Liver (tissue), 9 donors: ENCODE results near the gene CDH23. TPM values are rescaled to one million over a fixed set of nuclear protein-coding genes. Genes with fewer than 3 reads are reported as not detected.

Experiments
- DNase-seq: peaks from one replicate; pipeline ENCODE4 v3.0.0-alpha.2; 2017; ENCODE audit warnings: low spot score
- H3K27ac ChIP-seq, 2 donors: one replicate each; pipeline ENCODE4 v1.7.0; 2013; ENCODE audit warnings: inconsistent platforms in 2 of 2, low read length in 2 of 2, control low read depth in 1 of 2, low read depth in 1 of 2, mild to moderate bottlenecking in 1 of 2
- H3K27me3 ChIP-seq, 4 donors: one replicate each; pipeline versions ENCODE4 v1.6.1 to v1.7.0; 2013; ENCODE audit warnings: low read length in 3 of 4, inconsistent platforms in 1 of 4, mild to moderate bottlenecking in 1 of 4, moderate library complexity in 1 of 4; ENCODE audit not compliant: control insufficient read depth in 4 of 4, insufficient read depth in 4 of 4
- H3K36me3 ChIP-seq, 4 donors: one replicate each; pipeline versions ENCODE4 v1.6.1 to v1.7.0; 2013; ENCODE audit warnings: low read length in 3 of 4, mild to moderate bottlenecking in 3 of 4, low read depth in 1 of 4, moderate library complexity in 1 of 4; ENCODE audit not compliant: control insufficient read depth in 4 of 4, insufficient read depth in 3 of 4
- H3K4me1 ChIP-seq, 4 donors: one replicate each; pipeline versions ENCODE4 v1.6.1 to v1.7.0; 2013; ENCODE audit warnings: low read length in 3 of 4, mild to moderate bottlenecking in 3 of 4, moderate library complexity in 1 of 4; ENCODE audit not compliant: control insufficient read depth in 4 of 4, insufficient read depth in 4 of 4
- H3K4me3 ChIP-seq, 3 donors: one replicate each; pipeline versions ENCODE4 v1.6.1 to v1.7.0; 2013; ENCODE audit warnings: low read length in 3 of 3, control low read depth in 1 of 3, low read depth in 1 of 3, mild to moderate bottlenecking in 1 of 3
- H3K9ac ChIP-seq, 2 donors: one replicate each; pipeline ENCODE4 v1.7.0; 2013; ENCODE audit warnings: low read length in 2 of 2, mild to moderate bottlenecking in 2 of 2, moderate library complexity in 2 of 2, control low read depth in 1 of 2, low read depth in 1 of 2
- H3K9me3 ChIP-seq, 4 donors: one replicate each; pipeline versions ENCODE4 v1.6.1 to v1.7.0; 2013; ENCODE audit warnings: low read length in 3 of 4; ENCODE audit not compliant: control insufficient read depth in 4 of 4
- EGR1 ChIP-seq, 2 donors: IDR thresholded peaks; 2 replicates each; pipeline ENCODE4 v1.6.1; 2016 to 2018; ENCODE audit warnings: antibody characterized with exemption in 2 of 2, low read depth in 2 of 2
- FOXA1 ChIP-seq: IDR thresholded peaks from 2 replicates; pipeline ENCODE4 v1.6.1; 2016; ENCODE audit warnings: antibody characterized with exemption
- GABPA ChIP-seq, 2 donors: IDR thresholded peaks in 1 of 2; conservative IDR thresholded peaks in 1 of 2; 2 replicates each; pipeline ENCODE4 v1.6.1; 2016; ENCODE audit warnings: antibody characterized with exemption in 2 of 2, mild to moderate bottlenecking in 1 of 2, moderate library complexity in 1 of 2
- HNF4A ChIP-seq, 2 donors: conservative IDR thresholded peaks; 2 replicates each; pipeline ENCODE4 v1.6.1; 2016; ENCODE audit warnings: antibody characterized with exemption in 2 of 2, mild to moderate bottlenecking in 2 of 2
- HNF4G ChIP-seq: IDR thresholded peaks from 2 replicates; pipeline ENCODE4 v1.6.1; 2016; ENCODE audit warnings: antibody characterized with exemption
- JUND ChIP-seq, 2 donors: IDR thresholded peaks; 2 replicates each; pipeline ENCODE4 v1.6.1; 2016; ENCODE audit warnings: antibody characterized with exemption in 2 of 2
- NR2F2 ChIP-seq: IDR thresholded peaks from 2 replicates; pipeline ENCODE4 v1.6.1; 2016; ENCODE audit warnings: antibody characterized with exemption
- REST ChIP-seq: IDR thresholded peaks from 2 replicates; pipeline ENCODE4 v1.6.1; 2016; ENCODE audit warnings: antibody characterized with exemption, mild to moderate bottlenecking
- RXRA ChIP-seq, 2 donors: IDR thresholded peaks; 2 replicates each; pipeline ENCODE4 v1.6.1; 2017 to 2018; ENCODE audit warnings: antibody characterized with exemption in 2 of 2, mild to moderate bottlenecking in 1 of 2
- SP1 ChIP-seq: IDR thresholded peaks from 2 replicates; pipeline ENCODE4 v1.6.1; 2018; ENCODE audit warnings: antibody characterized with exemption, mild to moderate bottlenecking
- TAF1 ChIP-seq: conservative IDR thresholded peaks from 2 replicates; pipeline ENCODE4 v1.6.1; 2016; ENCODE audit warnings: antibody characterized with exemption, mild to moderate bottlenecking
- WGBS: extraction: QIAGEN DNeasy Blood & Tissue Kit; methylation state at CpG from one replicate; pipeline ENCODE4 v1.1.7; 2013; 5-methylcytosine and 5-hydroxymethylcytosine counted together
- polyA plus RNA-seq, 2 donors: library from polyadenylated mRNA; stranded (reverse) in 1 of 2; unstranded in 1 of 2; fragments of 200-250 nt in 1 of 2; fragments of >200 nt in 1 of 2; fragmentation: Nextera tagmentation in 1 of 2; extraction: Ambion mirVana in 1 of 2; gene quantifications; one replicate each; pipeline versions ENCODE4 v1.2.1 to v1.2.3, GENCODE V29; 2013 to 2015
- total RNA-seq, 2 donors: library from RNA; depleted of rRNA; stranded (reverse); fragments of >200 nt; gene quantifications; one replicate each; pipeline ENCODE4 v1.2.3, GENCODE V29; 2014
- TF ChIP-seq, protein P1 (sequence below): IDR thresholded peaks from 2 replicates; pipeline ENCODE4 v1.6.1; 2016; ENCODE audit warnings: antibody characterized with exemption
- donor health status: healthy.
- donor health status: healthy.
- donor health status: healthy.
- donor health status: healthy.
- donor health status: healthy.

Gene CDH23
- total and polyA plus RNA-seq, 4 donors: 1.5 to 4.7 (median 3.4) TPM

GRCh38 chr10:71359364-71360046 is 37.2 kb upstream of the CDH23 start:
- H3K27ac ChIP-seq: peak overlapping the region in 1 of 2 donors; percentile 19

GRCh38 chr10:71360735-71361134 is 36.0 kb upstream of the CDH23 start:
- H3K36me3 ChIP-seq: peaks cover 0 to 17% (median 5%) of the 10 kb centered on the region in 4 donors

More at GRCh38 chr10:71359364-71360046, 37.2 kb upstream of the CDH23 start:
- no peak for DNase-seq
- no peak overlapping the region for H3K9ac ChIP-seq
- TF ChIP-seq GABPA (IDR thresholded peaks at IDR 0.05 in 1 of 2, conservative IDR thresholded peaks at IDR 0.05 in 1 of 2) (no peak), TAF1 (no peak)
- H3K9me3 ChIP-seq: no peaks in the 10 kb centered on the region
- WGBS: 64% methylated on average over 9 of the region's 9 CpGs
- peaks cover 0 to 17% (median 5%) of the 10 kb centered on the region in 4 donors for H3K36me3 ChIP-seq
- no peaks in the 10 kb centered on the region for H3K27me3 ChIP-seq
- H3K4me1 ChIP-seq: peaks cover 0 to 4% (median 0%) of the 10 kb centered on the region in 4 donors
- no peak overlapping the region for H3K4me3 ChIP-seq

GRCh38 chr10:71361581-71361980 is 35.1 kb upstream of the CDH23 start:
- no peak overlapping the region for H3K4me3 ChIP-seq
- no peak for DNase-seq
- peaks cover 0 to 4% (median 0%) of the 10 kb centered on the region in 4 donors for H3K4me1 ChIP-seq
- no peak overlapping the region for H3K9ac ChIP-seq
- no peak overlapping the region for H3K27ac ChIP-seq
- H3K9me3 ChIP-seq: no peaks in the 10 kb centered on the region
- no peaks in the 10 kb centered on the region for H3K27me3 ChIP-seq
- H3K36me3 ChIP-seq: peaks cover 0 to 14% (median 5%) of the 10 kb centered on the region in 4 donors
- TF ChIP-seq REST: no peak
- 99% methylated on average over 7 of the region's 7 CpGs for WGBS

More at GRCh38 chr10:71360735-71361134, 36.0 kb upstream of the CDH23 start:
- no peak overlapping the region for H3K9ac ChIP-seq
- H3K9me3 ChIP-seq: no peaks in the 10 kb centered on the region
- peaks cover 0 to 4% (median 0%) of the 10 kb centered on the region in 4 donors for H3K4me1 ChIP-seq
- no peak overlapping the region for H3K27ac ChIP-seq
- no peak for DNase-seq
- H3K4me3 ChIP-seq: no peak overlapping the region
- no peak for TF ChIP-seq RXRA (IDR thresholded peaks at IDR 0.05)
- TF ChIP-seq SP1: no peak
- no peak for TF ChIP-seq JUND (IDR thresholded peaks at IDR 0.05)
- no peak for TF ChIP-seq NR2F2
- TF ChIP-seq EGR1 (IDR thresholded peaks at IDR 0.05; ENCODE audit: low read depth in 2 of 2): no peak
- TF ChIP-seq, protein P1, sequence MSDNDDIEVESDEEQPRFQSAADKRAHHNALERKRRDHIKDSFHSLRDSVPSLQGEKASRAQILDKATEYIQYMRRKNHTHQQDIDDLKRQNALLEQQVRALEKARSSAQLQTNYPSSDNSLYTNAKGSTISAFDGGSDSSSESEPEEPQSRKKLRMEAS: no peak
- TF ChIP-seq FOXA1: no peak
- no peak for TF ChIP-seq HNF4G
- TF ChIP-seq HNF4A (conservative IDR thresholded peaks at IDR 0.05): no peak
- WGBS: 93% methylated on average over 2 of the region's 2 CpGs
- no peaks in the 10 kb centered on the region for H3K27me3 ChIP-seq
